ENCODE data around the gene BICRA. TPM values are rescaled to one million over a fixed set of nuclear protein-coding genes. Genes with fewer than 3 reads are reported as not detected.

BICRA gene
- total RNA-seq, 1 experiment from 2014 or later: 14.4 TPM

GRCh38 chr19:47651691-47652090, 42.8 kb downstream of the BICRA start:
- H3K4me3 ChIP-seq: no peak overlapping the region
- no peaks in the 10 kb centered on the region for H3K9me2 ChIP-seq (ENCODE audit: insufficient read depth)
- H3K27me3 ChIP-seq (ENCODE audit: insufficient read depth, low read depth): no peaks in the 10 kb centered on the region
- H3F3A ChIP-seq (ENCODE audit: insufficient read depth, low read depth): peaks cover 30% of the 10 kb centered on the region
- H2AFZ ChIP-seq: no peak overlapping the region
- peaks cover 3% of the 10 kb centered on the region; the same call in 1 of the 2 replicates for H3K36me3 ChIP-seq (ENCODE audit: low read depth)
- DNase-seq: no peak
- peaks cover 3% of the 10 kb centered on the region; the same call in 1 of the 2 replicates for H4K20me1 ChIP-seq (ENCODE audit: insufficient read depth)
- H3K9me3 ChIP-seq (ENCODE audit: insufficient read depth, low read depth): no peaks in the 10 kb centered on the region
- no peak overlapping the region for H3K27ac ChIP-seq
- peaks cover 29% of the 10 kb centered on the region for H3K4me1 ChIP-seq (replicated peaks; ENCODE audit: insufficient read depth)
- H3K4me2 ChIP-seq: no peak overlapping the region
- intact Hi-C loops (cut with micrococcal nuclease; ENCODE audit: unreplicated experiment): no loop called here
- CTCF ChIA-PET: no interaction called here
- TF ChIP-seq CTCF (conservative IDR thresholded peaks at IDR 0.05): no peak
- TF ChIP-seq EZH2 (IDR thresholded peaks at IDR 0.05; ENCODE audit: low read depth): no peak
- H3K79me2 ChIP-seq (ENCODE audit: low read depth): peaks cover 66% of the 10 kb centered on the region
- BruUV-seq (replicated peaks): no TSS peak
- POLR2A ChIA-PET (ENCODE audit: unreplicated experiment): interaction anchor here (0.7 kb wide), 1 partner anchor 65 kb away, joined by 3 read pairs; no protein-coding TSS in a partner anchor

- Histone ChIP-seq H3K27me3 (ENCODE audit: insufficient read depth, low read depth) (no peaks in the 10 kb centered on the region), H4K20me1 (ENCODE audit: insufficient read depth) (peaks cover 3% of the 10 kb centered on the region; the same call in 1 of the 2 replicates), H3K4me2 (no peak overlapping the region), H3K9me3 (ENCODE audit: insufficient read depth, low read depth) (no peaks in the 10 kb centered on the region), H3K79me2 (ENCODE audit: low read depth) (peaks cover 60% of the 10 kb centered on the region), H3K36me3 (ENCODE audit: low read depth) (no peaks in the 10 kb centered on the region), H3K9me2 (ENCODE audit: insufficient read depth) (no peaks in the 10 kb centered on the region), H2AFZ (no peak overlapping the region), H3F3A (ENCODE audit: insufficient read depth, low read depth) (peaks cover 24% of the 10 kb centered on the region), H3K27ac (no peak overlapping the region), H3K4me3 (no peak overlapping the region), H3K4me1 (replicated peaks; ENCODE audit: insufficient read depth) (peaks cover 24% of the 10 kb centered on the region)
- DNase-seq: no peak
- intact Hi-C loops (cut with micrococcal nuclease; ENCODE audit: unreplicated experiment): no loop called here
- TF ChIP-seq CTCF (conservative IDR thresholded peaks at IDR 0.05): no peak
- no peak for TF ChIP-seq EZH2 (IDR thresholded peaks at IDR 0.05; ENCODE audit: low read depth)
- ChIA-PET CTCF (no interaction called here), POLR2A (ENCODE audit: unreplicated experiment) (no interaction called here)
- BruUV-seq (replicated peaks): no TSS peak
Measured at GRCh38 chr19:47652285-47652684, 43.4 kb downstream of the BICRA start.

- H3K9me2 ChIP-seq (ENCODE audit: insufficient read depth): no peaks in the 10 kb centered on the region
- POLR2A ChIA-PET (ENCODE audit: unreplicated experiment): no interaction called here
- no peak overlapping the region for H3K4me2 ChIP-seq
- no peak for TF ChIP-seq EZH2 (IDR thresholded peaks at IDR 0.05; ENCODE audit: low read depth)
- no peak for TF ChIP-seq CTCF (conservative IDR thresholded peaks at IDR 0.05)
- H3K79me2 ChIP-seq (ENCODE audit: low read depth): peaks cover 67% of the 10 kb centered on the region
- CTCF ChIA-PET: no interaction called here
- no peak overlapping the region for H2AFZ ChIP-seq
- no peak for DNase-seq
- no peaks in the 10 kb centered on the region for H3K27me3 ChIP-seq (ENCODE audit: insufficient read depth, low read depth)
- peaks cover 3% of the 10 kb centered on the region; the same call in 1 of the 2 replicates for H4K20me1 ChIP-seq (ENCODE audit: insufficient read depth)
- no peak overlapping the region for H3K27ac ChIP-seq
- no peaks in the 10 kb centered on the region for H3K36me3 ChIP-seq (ENCODE audit: low read depth)
- no peak overlapping the region for H3K4me3 ChIP-seq
- peaks cover 12% of the 10 kb centered on the region for H3F3A ChIP-seq (ENCODE audit: insufficient read depth, low read depth)
- intact Hi-C loops (cut with micrococcal nuclease; ENCODE audit: unreplicated experiment): no loop called here
- H3K4me1 ChIP-seq (replicated peaks; ENCODE audit: insufficient read depth): peaks cover 12% of the 10 kb centered on the region
- no TSS peak for BruUV-seq (replicated peaks)
- no peaks in the 10 kb centered on the region for H3K9me3 ChIP-seq (ENCODE audit: insufficient read depth, low read depth)
Measured at GRCh38 chr19:47653856-47654255, 44.9 kb downstream of the BICRA start.
